IMR-90 (cell line): ENCODE results near the gene RCN2.

Experiments used
- MXI1 ChIP-seq: IDR thresholded peaks from 2 replicates; pipeline ENCODE4 v1.6.1; 2012; ENCODE audit warnings: low read depth, mild to moderate bottlenecking, low read length, moderate library complexity, borderline replicate concordance
- NFE2L2 ChIP-seq: fragments of 150-350 bp; IDR thresholded peaks from 2 replicates; pipeline ENCODE4 v1.6.1; 2016; ENCODE audit warnings: low read depth, mild to moderate bottlenecking, low read length
- POLR2A ChIP-seq: IDR thresholded peaks from 2 replicates; pipeline ENCODE4 v1.6.1; 2012; ENCODE audit warnings: mild to moderate bottlenecking, low read depth, low read length
- RAD21 ChIP-seq: IDR thresholded peaks from 2 replicates; pipeline ENCODE4 v1.6.1; 2012; ENCODE audit warnings: low read length, improper control_type of control experiment
- RFX5 ChIP-seq: IDR thresholded peaks from 2 replicates; pipeline ENCODE4 v1.8.0; 2012; ENCODE audit warnings: low read depth, mild to moderate bottlenecking, low read length, moderate library complexity
- SMC3 ChIP-seq: fragments of 150-350 bp; IDR thresholded peaks from 2 replicates; pipeline ENCODE4 v1.6.1; 2016; ENCODE audit warnings: low read depth, mild to moderate bottlenecking, antibody characterized with exemption, low read length, moderate library complexity
- TF ChIP-seq, protein P1 (sequence below): conservative IDR thresholded peaks from 2 replicates; pipeline ENCODE4 v1.5.1; 2012; ENCODE audit warnings: mild to moderate bottlenecking, low read depth, low read length, improper control_type of control experiment
- TF ChIP-seq, protein P2 (sequence below): fragments of 150-350 bp; IDR thresholded peaks from 2 replicates; pipeline ENCODE4 v1.6.1; 2016; ENCODE audit warnings: low read depth, mild to moderate bottlenecking, low read length, moderate library complexity, borderline replicate concordance

DNA sequence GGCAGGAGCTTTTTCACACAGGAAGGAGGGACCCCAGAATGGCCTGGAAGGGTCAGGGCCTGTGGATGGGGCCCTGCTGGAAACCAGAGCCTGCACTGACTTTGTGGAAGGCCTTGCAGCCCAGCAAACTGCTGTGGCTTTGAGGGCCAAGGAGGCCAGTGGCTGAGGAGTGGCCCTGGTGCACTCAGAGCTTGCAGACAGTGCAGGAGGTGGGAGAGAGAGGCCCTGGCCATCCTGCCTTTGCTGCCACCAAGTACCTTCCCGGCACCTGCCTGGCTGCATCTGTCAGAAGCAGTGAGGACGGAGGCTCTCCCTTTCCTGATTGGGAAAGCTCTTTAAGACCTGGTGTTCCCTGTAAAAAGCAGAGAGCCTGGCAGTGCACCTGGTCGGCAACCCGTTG is 69.8 kb downstream of the RCN2 start:
- TF ChIP-seq NFE2L2 (no peak), POLR2A (no peak), SMC3 (no peak), MXI1 (no peak), RFX5 (no peak), RAD21 (no peak)
- TF ChIP-seq, protein P1, sequence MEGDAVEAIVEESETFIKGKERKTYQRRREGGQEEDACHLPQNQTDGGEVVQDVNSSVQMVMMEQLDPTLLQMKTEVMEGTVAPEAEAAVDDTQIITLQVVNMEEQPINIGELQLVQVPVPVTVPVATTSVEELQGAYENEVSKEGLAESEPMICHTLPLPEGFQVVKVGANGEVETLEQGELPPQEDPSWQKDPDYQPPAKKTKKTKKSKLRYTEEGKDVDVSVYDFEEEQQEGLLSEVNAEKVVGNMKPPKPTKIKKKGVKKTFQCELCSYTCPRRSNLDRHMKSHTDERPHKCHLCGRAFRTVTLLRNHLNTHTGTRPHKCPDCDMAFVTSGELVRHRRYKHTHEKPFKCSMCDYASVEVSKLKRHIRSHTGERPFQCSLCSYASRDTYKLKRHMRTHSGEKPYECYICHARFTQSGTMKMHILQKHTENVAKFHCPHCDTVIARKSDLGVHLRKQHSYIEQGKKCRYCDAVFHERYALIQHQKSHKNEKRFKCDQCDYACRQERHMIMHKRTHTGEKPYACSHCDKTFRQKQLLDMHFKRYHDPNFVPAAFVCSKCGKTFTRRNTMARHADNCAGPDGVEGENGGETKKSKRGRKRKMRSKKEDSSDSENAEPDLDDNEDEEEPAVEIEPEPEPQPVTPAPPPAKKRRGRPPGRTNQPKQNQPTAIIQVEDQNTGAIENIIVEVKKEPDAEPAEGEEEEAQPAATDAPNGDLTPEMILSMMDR, result no peak
- TF ChIP-seq, protein P2, sequence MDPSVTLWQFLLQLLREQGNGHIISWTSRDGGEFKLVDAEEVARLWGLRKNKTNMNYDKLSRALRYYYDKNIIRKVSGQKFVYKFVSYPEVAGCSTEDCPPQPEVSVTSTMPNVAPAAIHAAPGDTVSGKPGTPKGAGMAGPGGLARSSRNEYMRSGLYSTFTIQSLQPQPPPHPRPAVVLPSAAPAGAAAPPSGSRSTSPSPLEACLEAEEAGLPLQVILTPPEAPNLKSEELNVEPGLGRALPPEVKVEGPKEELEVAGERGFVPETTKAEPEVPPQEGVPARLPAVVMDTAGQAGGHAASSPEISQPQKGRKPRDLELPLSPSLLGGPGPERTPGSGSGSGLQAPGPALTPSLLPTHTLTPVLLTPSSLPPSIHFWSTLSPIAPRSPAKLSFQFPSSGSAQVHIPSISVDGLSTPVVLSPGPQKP, result no peak
